Neural cell (in vitro differentiated cells): Measurements from ENCODE around the gene SF3B3. TPM values are rescaled to one million over a fixed set of nuclear protein-coding genes. Genes with fewer than 3 reads are reported as not detected.

ENCODE experiments used
- H2AFZ ChIP-seq: fragments of 200-600, 300-800 bp; sonication (generic), shearing (Covaris generic); 2 replicates; pipeline ENCODE4 v1.6.0; 2014; ENCODE audit warnings: low read depth, mild to moderate bottlenecking, antibody characterized with exemption, low read length, moderate library complexity
- H3F3A ChIP-seq: fragments of 200-600 bp; shearing (Covaris generic); 2 replicates; pipeline ENCODE4 v1.6.1; 2016; ENCODE audit warnings: mild to moderate bottlenecking, moderate library complexity, mixed read lengths, antibody characterized with exemption, low read length; ENCODE audit not compliant: insufficient read depth, poor library complexity, severe bottlenecking
- H3K27ac ChIP-seq: fragments of 200-600, 300-800 bp; sonication (generic), shearing (Covaris generic); 2 replicates; pipeline ENCODE4 v1.5.1; 2014; ENCODE audit warnings: mild to moderate bottlenecking, low read length, moderate library complexity
- H3K27me3 ChIP-seq: fragments of 300-800, 200-600 bp; sonication (generic), shearing (Covaris generic); 2 replicates; pipeline ENCODE4 v1.6.0; 2014; ENCODE audit warnings: mild to moderate bottlenecking, low read depth, low read length, moderate library complexity; ENCODE audit not compliant: insufficient read depth
- H3K36me3 ChIP-seq: fragments of 300-800, 200-600 bp; sonication (generic), shearing (Covaris generic); 2 replicates; pipeline ENCODE4 v1.5.1; 2014; ENCODE audit warnings: mild to moderate bottlenecking, antibody characterized with exemption, low read length, moderate library complexity; ENCODE audit not compliant: insufficient read depth
- H3K4me2 ChIP-seq: fragments of 300-800, 200-600 bp; sonication (generic), shearing (Covaris generic); 2 replicates; pipeline ENCODE4 v1.6.0; 2014; ENCODE audit warnings: mild to moderate bottlenecking, low read length
- H3K4me3 ChIP-seq: fragments of 300-800, 200-600 bp; sonication (generic), shearing (Covaris generic); 2 replicates; pipeline ENCODE4 v1.5.1; 2014; ENCODE audit warnings: mild to moderate bottlenecking, low read length, moderate library complexity
- H3K79me2 ChIP-seq: fragments of 200-600 bp; shearing (Covaris generic); replicated peaks from 2 replicates; pipeline ENCODE4 v1.6.0; 2014; ENCODE audit warnings: mild to moderate bottlenecking, low read length, moderate library complexity; ENCODE audit not compliant: insufficient read depth
- H3K9ac ChIP-seq: fragments of 300-800, 200-600 bp; sonication (generic), shearing (Covaris generic); 2 replicates; pipeline ENCODE4 v1.6.1; 2016; ENCODE audit warnings: mild to moderate bottlenecking, low read length, mixed read lengths
- H3K9me2 ChIP-seq: fragments of 200-600 bp; shearing (Covaris generic); 2 replicates; pipeline ENCODE4 v1.6.1; 2016; ENCODE audit warnings: mild to moderate bottlenecking, low read length, mixed read lengths; ENCODE audit not compliant: insufficient read depth
- H3K9me3 ChIP-seq: fragments of 200-600, 300-800 bp; sonication (generic), shearing (Covaris generic); 2 replicates; pipeline ENCODE4 v1.6.1; 2016; ENCODE audit warnings: mild to moderate bottlenecking, mixed run types, low read length, moderate library complexity, mixed read lengths
- H4K20me1 ChIP-seq: fragments of 200-600 bp; shearing (Covaris generic); 2 replicates; pipeline ENCODE4 v1.6.1; 2016; ENCODE audit warnings: mild to moderate bottlenecking, mixed run types; ENCODE audit not compliant: insufficient read depth
- CTCF ChIP-seq: fragments of 450-650 bp; IDR thresholded peaks from 2 replicates; pipeline ENCODE4 v1.5.1; 2014; ENCODE audit warnings: antibody characterized with exemption, mild to moderate bottlenecking, moderate library complexity; ENCODE audit not compliant: poor library complexity, severe bottlenecking
- EP300 ChIP-seq: fragments of 450-650 bp; conservative IDR thresholded peaks from 2 replicates; pipeline ENCODE4 v1.6.1; 2014; ENCODE audit warnings: antibody characterized with exemption, mild to moderate bottlenecking, moderate library complexity; ENCODE audit not compliant: poor library complexity, severe bottlenecking
- EZH2 ChIP-seq: fragments of 200-600, 300-800 bp; shearing (Covaris generic), sonication (generic); IDR thresholded peaks from 2 replicates; pipeline ENCODE4 v1.6.1; 2014; ENCODE audit warnings: antibody characterized with exemption, low read length, borderline replicate concordance, mild to moderate bottlenecking; ENCODE audit not compliant: insufficient read depth, poor library complexity, severe bottlenecking
- MXI1 ChIP-seq: fragments of 450-650 bp; conservative IDR thresholded peaks from 2 replicates; pipeline ENCODE4 v1.6.1; 2014; ENCODE audit warnings: antibody characterized with exemption, mild to moderate bottlenecking; ENCODE audit not compliant: poor library complexity, severe bottlenecking
- POLR2AphosphoS5 ChIP-seq: IDR thresholded peaks from 2 replicates; pipeline ENCODE4 v1.6.1; 2012
- RAD21 ChIP-seq: fragments of 450-650 bp; conservative IDR thresholded peaks from 2 replicates; pipeline ENCODE4 v1.6.1; 2014; ENCODE audit warnings: antibody characterized with exemption, mild to moderate bottlenecking, moderate library complexity
- REST ChIP-seq: IDR thresholded peaks from 2 replicates; pipeline ENCODE4 v1.6.1; 2012; ENCODE audit warnings: borderline replicate concordance
- SMC3 ChIP-seq: fragments of 450-650 bp; conservative IDR thresholded peaks from 2 replicates; pipeline ENCODE4 v1.6.1; 2014; ENCODE audit warnings: antibody characterized with exemption, mild to moderate bottlenecking, moderate library complexity; ENCODE audit not compliant: poor library complexity
- TAF1 ChIP-seq: IDR thresholded peaks from 2 replicates; pipeline ENCODE4 v1.6.1; 2012; ENCODE audit warnings: low read depth
- polyA plus RNA-seq: library from polyadenylated mRNA; depleted of rRNA; stranded (reverse); fragments of >200 nt; gene quantifications from 2 replicates; pipeline ENCODE4 v1.2.3, GENCODE V29; 2014

SF3B3 gene
- polyA plus RNA-seq, 1 donor from 2014 or later, result 90.0 TPM

- H3K27me3 ChIP-seq, result no peaks in the 10 kb centered on the region
- H3K79me2 ChIP-seq, result no peaks in the 10 kb centered on the region
- no peak overlapping the region for H3K4me2 ChIP-seq
- no peaks in the 10 kb centered on the region for H3K9me3 ChIP-seq
- no peak overlapping the region for H3K9ac ChIP-seq
- no peaks in the 10 kb centered on the region for H3K36me3 ChIP-seq
- no peak overlapping the region for H3K4me3 ChIP-seq
- H3K27ac ChIP-seq, result no peak overlapping the region
- no peaks in the 10 kb centered on the region for H3F3A ChIP-seq
- no peaks in the 10 kb centered on the region for H3K9me2 ChIP-seq
- H4K20me1 ChIP-seq, result no peaks in the 10 kb centered on the region
- no peak overlapping the region for H2AFZ ChIP-seq
- no peak for TF ChIP-seq CTCF
- no peak for TF ChIP-seq EZH2
- TF ChIP-seq EP300, result no peak
- no peak for TF ChIP-seq MXI1
- TF ChIP-seq REST, result no peak
- no peak for TF ChIP-seq POLR2AphosphoS5
- no peak for TF ChIP-seq RAD21
- TF ChIP-seq SMC3, result no peak
Measured at GRCh38 chr16:70610273-70611223, 86.9 kb downstream of the SF3B3 start.

DNA sequence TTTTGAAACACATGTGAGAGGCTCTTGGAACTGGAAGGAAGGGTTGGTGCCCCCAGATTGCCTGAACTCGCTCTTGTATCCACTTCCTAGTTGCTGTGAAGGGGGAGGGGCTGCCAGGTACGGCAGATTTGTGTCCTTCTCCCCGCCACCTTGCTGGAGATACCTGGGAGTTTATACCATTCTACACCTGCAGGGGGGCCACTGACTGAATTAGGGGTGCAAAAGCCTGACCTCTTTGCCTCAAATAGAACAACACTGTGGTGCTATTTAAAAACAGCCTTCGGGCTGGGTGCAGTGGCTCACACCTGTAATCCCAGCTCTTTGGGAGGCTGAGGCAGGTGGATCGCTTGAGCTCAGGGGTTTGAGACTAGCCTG lies 87.6 kb downstream of the SF3B3 start:
- H3K9ac ChIP-seq, result no peak overlapping the region
- no peaks in the 10 kb centered on the region for H3K9me2 ChIP-seq
- H3K4me3 ChIP-seq, result no peak overlapping the region
- TF ChIP-seq TAF1 (no peak), RAD21 (no peak), CTCF (no peak), POLR2AphosphoS5 (no peak), REST (no peak), MXI1 (no peak), EZH2 (no peak), SMC3 (no peak), EP300 (no peak)
- H3K9me3 ChIP-seq, result no peaks in the 10 kb centered on the region
- no peak overlapping the region for H3K27ac ChIP-seq
- no peak overlapping the region for H3K4me2 ChIP-seq
- H4K20me1 ChIP-seq, result no peaks in the 10 kb centered on the region
- no peaks in the 10 kb centered on the region for H3K27me3 ChIP-seq
- H2AFZ ChIP-seq, result no peak overlapping the region
- no peaks in the 10 kb centered on the region for H3F3A ChIP-seq
- no peaks in the 10 kb centered on the region for H3K79me2 ChIP-seq
- no peaks in the 10 kb centered on the region for H3K36me3 ChIP-seq
